OCI-LY7 (cell line): ENCODE data around the gene WNT10A. TPM values are rescaled to one million over a fixed set of nuclear protein-coding genes. Genes with fewer than 3 reads are reported as not detected.

ENCODE experiments used
- BruUV-seq: library from RNA; stranded (reverse); fragments of 400-500 nt; replicated peaks from 2 replicates; lab custom pipeline; 2021; lab: Mats Ljungman, UMichigan
- CTCF ChIA-PET: fragments of 300-600 bp; sonication (Branson Sonifier 250); formaldehyde crosslinking; loops from one replicate; lab custom pipeline; 2022; ENCODE audit warnings: antibody characterized with exemption; ENCODE audit not compliant: unreplicated experiment; lab: Charles Lee
- POLR2A ChIA-PET: fragments of 300-600 bp; sonication (Branson Sonifier 250); formaldehyde crosslinking; loops from one replicate; lab custom pipeline; 2022; ENCODE audit warnings: antibody characterized with exemption; lab: Charles Lee
- DNase-seq: peaks from one replicate; pipeline ENCODE4 v3.0.0-alpha.2; 2015; ENCODE audit warnings: low spot score
- H2AFZ ChIP-seq: fragments of 200-600 bp; sonication (generic), shearing (Covaris generic); 2 replicates; pipeline ENCODE4 v1.6.1; 2014; ENCODE audit warnings: mild to moderate bottlenecking, antibody characterized with exemption, low read length, moderate library complexity
- H3K27ac ChIP-seq: fragments of 200-600 bp; sonication (generic); 2 replicates; pipeline ENCODE4 v1.5.1; 2014; ENCODE audit warnings: mixed run types, low read depth, mild to moderate bottlenecking, moderate library complexity, low read length, inconsistent platforms; ENCODE audit not compliant: poor library complexity, severe bottlenecking
- H3K36me3 ChIP-seq: fragments of 200-600 bp; sonication (generic); 2 replicates; pipeline ENCODE4 v1.6.1; 2014; ENCODE audit warnings: mild to moderate bottlenecking, antibody characterized with exemption, low read length, moderate library complexity, mixed read lengths; ENCODE audit not compliant: insufficient read depth
- H3K4me1 ChIP-seq: fragments of 200-600 bp; sonication (generic); 2 replicates; pipeline ENCODE4 v1.5.1; 2014; ENCODE audit warnings: mild to moderate bottlenecking, low read length; ENCODE audit not compliant: insufficient read depth, poor library complexity, severe bottlenecking
- H3K4me2 ChIP-seq: fragments of 200-600 bp; sonication (generic); 2 replicates; pipeline ENCODE4 v1.6.1; 2014; ENCODE audit warnings: mild to moderate bottlenecking, low read length
- H3K4me3 ChIP-seq: fragments of 200-600 bp; sonication (generic); 2 replicates; pipeline ENCODE4 v1.5.1; 2014; ENCODE audit warnings: mild to moderate bottlenecking, low read depth, low read length; ENCODE audit not compliant: poor library complexity, severe bottlenecking
- H3K79me2 ChIP-seq: fragments of 200-600 bp; sonication (generic); 2 replicates; pipeline ENCODE4 v1.6.1; 2016; ENCODE audit warnings: low read depth, mild to moderate bottlenecking, low read length, moderate library complexity, mixed read lengths; ENCODE audit not compliant: insufficient read depth
- H3K9me2 ChIP-seq: fragments of 200-600 bp; sonication (generic); 2 replicates; pipeline ENCODE4 v1.6.1; 2016; ENCODE audit warnings: mild to moderate bottlenecking, low read length, mixed read lengths; ENCODE audit not compliant: insufficient read depth
- H3K9me3 ChIP-seq: fragments of 200-600 bp; sonication (generic); 2 replicates; pipeline ENCODE4 v1.6.1; 2014; ENCODE audit warnings: mild to moderate bottlenecking, mixed run types, low read length, mixed read lengths
- H4K20me1 ChIP-seq: fragments of 200-600 bp; sonication (generic); 2 replicates; pipeline ENCODE4 v1.6.1; 2014; ENCODE audit warnings: mild to moderate bottlenecking, antibody characterized with exemption, low read length, moderate library complexity, mixed read lengths; ENCODE audit not compliant: insufficient read depth
- EZH2phosphoT487 ChIP-seq: fragments of 200-600 bp; sonication (generic); IDR thresholded peaks from 2 replicates; pipeline ENCODE4 v1.6.1; 2018; ENCODE audit warnings: low read depth, borderline replicate concordance, mild to moderate bottlenecking, mixed run types, antibody characterized with exemption, low read length, moderate library complexity, mixed read lengths
- intact Hi-C: fragments of 100-400 bp; cut with micrococcal nuclease; formaldehyde crosslinking; loops from one replicate; pipeline ENCODE4 v1.10.0; 2022; ENCODE audit not compliant: unreplicated experiment
- total RNA-seq, 2 experiments: library from RNA; depleted of rRNA in 1 of 2; stranded (reverse); fragments of >200 nt in 1 of 2; shearing (Covaris generic) in 1 of 2; gene quantifications; 2 replicates each; pipeline ENCODE4 v1.2.3, GENCODE V29; 2014 to 2022
- TF ChIP-seq, protein P1 (sequence below): fragments of 200-600 bp; sonication (generic); conservative IDR thresholded peaks from 2 replicates; pipeline ENCODE4 v1.5.1; 2014; ENCODE audit warnings: mild to moderate bottlenecking, antibody characterized with exemption, low read length, moderate library complexity, mixed read lengths

The WNT10A gene
- total RNA-seq, 2 experiments from 2014 or later = 5.5 to 11.4 TPM

DNA sequence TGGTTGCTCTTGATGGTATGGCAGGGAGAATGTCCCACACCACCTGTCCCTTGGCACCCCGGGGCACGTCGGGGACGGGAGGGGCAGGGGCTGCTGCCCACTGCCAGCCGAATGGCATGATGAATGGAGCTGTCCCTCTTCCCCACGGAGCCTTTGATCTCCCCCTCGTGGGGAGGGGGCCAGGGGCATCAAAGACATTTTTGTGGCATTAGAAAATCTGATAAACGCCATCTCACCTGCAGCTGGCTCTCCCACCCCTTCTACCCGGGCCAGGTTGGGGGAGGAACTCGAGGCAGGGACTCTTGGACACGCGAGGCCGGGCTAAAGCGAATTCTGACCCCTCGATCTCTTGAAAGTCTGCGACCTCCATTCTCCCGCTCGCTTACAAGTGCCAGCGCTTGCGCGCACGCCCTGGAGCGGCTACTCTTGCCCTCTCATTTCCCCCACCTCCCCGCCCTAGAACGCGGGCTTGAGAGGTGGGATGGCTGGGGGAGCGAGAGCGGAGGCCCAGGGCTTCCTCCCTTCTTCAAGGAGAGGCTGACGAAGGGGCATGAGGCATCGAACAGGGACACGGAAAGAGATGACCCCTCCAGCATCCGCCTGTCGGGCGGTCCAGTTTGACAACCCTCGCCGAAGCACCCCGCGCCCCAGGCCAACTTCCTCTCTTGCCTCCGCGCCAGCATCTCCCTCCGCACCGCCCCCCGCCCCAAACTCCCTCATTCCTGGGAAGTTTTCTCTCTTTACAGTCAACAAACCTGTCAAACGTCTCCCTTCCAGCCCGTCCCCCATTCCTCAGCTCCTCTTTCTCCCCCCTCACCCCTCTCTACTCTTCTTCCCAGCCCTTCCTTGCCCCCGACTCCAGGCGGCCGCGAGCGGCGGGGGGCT, 21.7 kb upstream of the WNT10A start:
- BruUV-seq = no TSS peak
- H3K9me3 ChIP-seq = no peaks in the 10 kb centered on the region
- no peak overlapping the region for H3K4me3 ChIP-seq
- no peak overlapping the region for H3K27ac ChIP-seq
- H4K20me1 ChIP-seq = no peaks in the 10 kb centered on the region
- H3K9me2 ChIP-seq = no peaks in the 10 kb centered on the region
- TF ChIP-seq, protein P1, sequence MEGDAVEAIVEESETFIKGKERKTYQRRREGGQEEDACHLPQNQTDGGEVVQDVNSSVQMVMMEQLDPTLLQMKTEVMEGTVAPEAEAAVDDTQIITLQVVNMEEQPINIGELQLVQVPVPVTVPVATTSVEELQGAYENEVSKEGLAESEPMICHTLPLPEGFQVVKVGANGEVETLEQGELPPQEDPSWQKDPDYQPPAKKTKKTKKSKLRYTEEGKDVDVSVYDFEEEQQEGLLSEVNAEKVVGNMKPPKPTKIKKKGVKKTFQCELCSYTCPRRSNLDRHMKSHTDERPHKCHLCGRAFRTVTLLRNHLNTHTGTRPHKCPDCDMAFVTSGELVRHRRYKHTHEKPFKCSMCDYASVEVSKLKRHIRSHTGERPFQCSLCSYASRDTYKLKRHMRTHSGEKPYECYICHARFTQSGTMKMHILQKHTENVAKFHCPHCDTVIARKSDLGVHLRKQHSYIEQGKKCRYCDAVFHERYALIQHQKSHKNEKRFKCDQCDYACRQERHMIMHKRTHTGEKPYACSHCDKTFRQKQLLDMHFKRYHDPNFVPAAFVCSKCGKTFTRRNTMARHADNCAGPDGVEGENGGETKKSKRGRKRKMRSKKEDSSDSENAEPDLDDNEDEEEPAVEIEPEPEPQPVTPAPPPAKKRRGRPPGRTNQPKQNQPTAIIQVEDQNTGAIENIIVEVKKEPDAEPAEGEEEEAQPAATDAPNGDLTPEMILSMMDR = no peak
- no peak for TF ChIP-seq EZH2phosphoT487
- intact Hi-C loops = no loop called here
- ChIA-PET POLR2A (interaction anchor here (0.6 kb wide), 1 partner anchor 81 kb away, joined by 3 read pairs; no protein-coding TSS in a partner anchor), CTCF (no interaction called here)
- no peaks in the 10 kb centered on the region for H3K4me1 ChIP-seq
- no peak for DNase-seq
- H3K79me2 ChIP-seq = no peaks in the 10 kb centered on the region
- no peak overlapping the region for H3K4me2 ChIP-seq
- no peak overlapping the region for H2AFZ ChIP-seq
- H3K36me3 ChIP-seq = no peaks in the 10 kb centered on the region

DNA sequence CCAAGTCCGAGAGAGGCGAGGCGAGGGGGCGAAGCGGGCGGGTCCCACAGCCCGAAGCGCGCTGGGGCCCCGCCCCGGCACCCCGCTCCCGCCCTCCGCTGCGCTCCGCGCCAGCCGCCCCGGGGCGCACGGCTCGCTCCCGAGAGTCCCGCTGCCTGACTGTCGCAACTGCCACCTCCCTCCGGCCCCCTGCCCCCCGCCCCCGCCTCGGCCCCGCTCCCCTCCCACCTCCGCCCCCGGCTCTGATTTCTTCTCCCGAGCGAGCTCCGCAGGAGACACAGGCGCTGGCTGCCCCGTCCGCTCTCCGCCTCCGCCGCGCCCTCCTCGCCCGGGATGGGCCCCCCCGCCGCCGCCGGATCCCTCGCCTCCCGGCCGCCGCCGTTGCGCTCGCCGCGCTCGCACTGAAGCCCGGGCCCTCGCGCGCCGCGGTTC, 21.1 kb upstream of the WNT10A start, which contains the start of gene WNT6:
TSS of gene WNT6 (plus strand) at position 250 of the 432 bp plus-strand sequence. CDS start 233 bp downstream, outside the sequence.
- no peak within 1 kb of the TSS for H2AFZ ChIP-seq
- DNase-seq = no peak
- BruUV-seq = no TSS peak
- H3K9me3 ChIP-seq = no peaks in the 10 kb centered on the region
- H3K36me3 ChIP-seq = no peaks in the 10 kb centered on the region
- TF ChIP-seq EZH2phosphoT487 = no peak
- TF ChIP-seq, protein P1 = no peak
- H3K4me1 ChIP-seq = no peaks in the 10 kb centered on the region
- peak within 1 kb of the TSS; percentile 46 for H3K4me2 ChIP-seq
- POLR2A ChIA-PET = interaction anchor here (0.6 kb wide), 1 partner anchor 80 kb away, joined by 3 read pairs; no protein-coding TSS in a partner anchor
- peak within 1 kb of the TSS; percentile 8 for H3K4me3 ChIP-seq
- no peaks in the 10 kb centered on the region for H4K20me1 ChIP-seq
- CTCF ChIA-PET = no interaction called here
- H3K27ac ChIP-seq = no peak within 1 kb of the TSS
- no peaks in the 10 kb centered on the region for H3K9me2 ChIP-seq
- no peaks in the 10 kb centered on the region for H3K79me2 ChIP-seq
- intact Hi-C loops = no loop called here
